GM23338 (cell line): ENCODE results near the gene MRPS5. TPM values are rescaled to one million over a fixed set of nuclear protein-coding genes. Genes with fewer than 3 reads are reported as not detected.

Experiments used
- ATAC-seq: fragments of 200-7000 bp; cut with Tn5 transposase; 3 replicates; pipeline ENCODE4 v1.9.1; 2020
- DNase-seq: peaks from one replicate; pipeline ENCODE4 v3.0.0-alpha.2; 2015; ENCODE audit warnings: low spot score
- H2AFZ ChIP-seq: fragments of 200-600 bp; sonication (generic); 2 replicates; pipeline ENCODE4 v1.8.0; 2016; ENCODE audit warnings: antibody characterized with exemption, mild to moderate bottlenecking, moderate library complexity
- H3F3A ChIP-seq: fragments of 200-600 bp; sonication (generic); replicated peaks from 2 replicates; pipeline ENCODE4 v1.8.0; 2017; ENCODE audit warnings: antibody characterized with exemption, mixed run types, low read depth
- H3K27ac ChIP-seq: fragments of 200-600 bp; sonication (generic); 2 replicates; pipeline ENCODE4 v1.6.1; 2016; ENCODE audit warnings: low read depth
- H3K27me3 ChIP-seq: fragments of 200-600 bp; sonication (generic); 2 replicates; pipeline ENCODE4 v1.8.0; 2016; ENCODE audit warnings: mild to moderate bottlenecking, mixed run types, moderate library complexity; ENCODE audit not compliant: insufficient read depth
- H3K36me3 ChIP-seq: fragments of 200-600 bp; sonication (generic); 2 replicates; pipeline ENCODE4 v1.8.0; 2016; ENCODE audit warnings: mild to moderate bottlenecking; ENCODE audit not compliant: insufficient read depth
- H3K4me1 ChIP-seq: fragments of 200-600 bp; sonication (generic); 2 replicates; pipeline ENCODE4 v1.8.0; 2016; ENCODE audit warnings: mild to moderate bottlenecking, moderate library complexity; ENCODE audit not compliant: insufficient read depth
- H3K4me2 ChIP-seq: fragments of 200-600 bp; sonication (generic); 2 replicates; pipeline ENCODE4 v1.7.1; 2017; ENCODE audit warnings: mixed run types
- H3K4me3 ChIP-seq: fragments of 200-600 bp; sonication (generic); 2 replicates; pipeline ENCODE4 v1.6.1; 2016; ENCODE audit warnings: mixed run types
- H3K79me2 ChIP-seq: fragments of 200-600 bp; sonication (generic); replicated peaks from 2 replicates; pipeline ENCODE4 v1.8.0; 2017; ENCODE audit warnings: mild to moderate bottlenecking; ENCODE audit not compliant: insufficient read depth
- H3K9me2 ChIP-seq: fragments of 200-600 bp; sonication (generic); 2 replicates; pipeline ENCODE4 v1.8.0; 2017; ENCODE audit not compliant: insufficient read depth
- H4K20me1 ChIP-seq: fragments of 200-600 bp; sonication (generic); replicated peaks from 2 replicates; pipeline ENCODE4 v1.8.0; 2017; ENCODE audit warnings: mild to moderate bottlenecking; ENCODE audit not compliant: insufficient read depth
- H3K27ac Mint-ChIP-seq: 2 replicates; pipeline ENCODE4 v1.8.0; 2020; ENCODE audit warnings: inconsistent platforms, mild to moderate bottlenecking, moderate library complexity, mixed read lengths
- H3K27me3 Mint-ChIP-seq: 3 replicates; pipeline ENCODE4 v1.8.0; 2022; ENCODE audit warnings: low read depth, mild to moderate bottlenecking, moderate library complexity, mixed read lengths, inconsistent platforms; ENCODE audit not compliant: insufficient read depth, poor library complexity
- H3K36me3 Mint-ChIP-seq: 3 replicates; pipeline ENCODE4 v1.8.0; 2021; ENCODE audit warnings: low read depth, mild to moderate bottlenecking, inconsistent platforms, moderate library complexity, mixed read lengths
- H3K4me1 Mint-ChIP-seq: 3 replicates; pipeline ENCODE4 v1.8.0; 2020; ENCODE audit warnings: mild to moderate bottlenecking, inconsistent platforms, mixed read lengths
- H3K4me3 Mint-ChIP-seq: 3 replicates; pipeline ENCODE4 v1.8.0; 2021; ENCODE audit warnings: moderate library complexity, mild to moderate bottlenecking, inconsistent platforms, mixed read lengths
- H3K9me3 Mint-ChIP-seq: 3 replicates; pipeline ENCODE4 v1.8.0; 2020; ENCODE audit warnings: moderate library complexity, mild to moderate bottlenecking, inconsistent platforms, mixed read lengths
- CREB1 ChIP-seq: fragments of 250-450 bp; sonication (Bioruptor Pico); IDR thresholded peaks from 2 replicates; pipeline ENCODE4 v1.5.0; 2020; ENCODE audit warnings: low read depth, mild to moderate bottlenecking, moderate library complexity
- CTCF ChIP-seq, 2 experiments: fragments of 200-600 bp in 1 of 2; sonication (generic) in 1 of 2; conservative IDR thresholded peaks; 2 replicates each; pipeline versions ENCODE4 v1.5.1 to v1.6.1; 2016 to 2017; ENCODE audit warnings: antibody characterized with exemption in 2 of 2, low read depth in 2 of 2, mild to moderate bottlenecking in 2 of 2, moderate library complexity in 1 of 2
- ETS1 ChIP-seq: IDR thresholded peaks from 2 replicates; pipeline ENCODE4 v1.6.1; 2016; ENCODE audit warnings: antibody characterized with exemption
- EZH2 ChIP-seq: fragments of 200-600 bp; sonication (generic); IDR thresholded peaks from one replicate; pipeline ENCODE4 v1.8.0; 2017; ENCODE audit warnings: antibody characterized with exemption, mild to moderate bottlenecking, low read depth; ENCODE audit not compliant: unreplicated experiment
- EZH2phosphoT487 ChIP-seq: fragments of 200-600 bp; sonication (generic); IDR thresholded peaks from one replicate; pipeline ENCODE4 v1.8.1; 2018; ENCODE audit warnings: antibody characterized with exemption; ENCODE audit not compliant: unreplicated experiment
- JUNB ChIP-seq: IDR thresholded peaks from one replicate; pipeline ENCODE4 v1.6.1; 2016; ENCODE audit warnings: antibody characterized with exemption; ENCODE audit not compliant: unreplicated experiment
- NANOG ChIP-seq: IDR thresholded peaks from 2 replicates; pipeline ENCODE4 v1.6.1; 2016; ENCODE audit warnings: antibody characterized with exemption, borderline replicate concordance
- POLR2AphosphoS5 ChIP-seq: IDR thresholded peaks from 2 replicates; pipeline ENCODE4 v1.6.1; 2016; ENCODE audit warnings: antibody characterized with exemption, low read depth
- REST ChIP-seq: IDR thresholded peaks from one replicate; pipeline ENCODE4 v1.6.1; 2018; ENCODE audit warnings: antibody characterized with exemption; ENCODE audit not compliant: unreplicated experiment
- STAT1 ChIP-seq: IDR thresholded peaks from one replicate; pipeline ENCODE4 v1.6.1; 2016; ENCODE audit warnings: antibody characterized with exemption; ENCODE audit not compliant: unreplicated experiment
- ZNF114 ChIP-seq: fragments of 250-450 bp; sonication (Bioruptor Pico); IDR thresholded peaks from 2 replicates; pipeline ENCODE4 v1.5.0; 2020; ENCODE audit warnings: mild to moderate bottlenecking, moderate library complexity
- ZNF331 ChIP-seq: fragments of 250-450 bp; sonication (Bioruptor Pico); IDR thresholded peaks from 2 replicates; pipeline ENCODE4 v1.5.0; 2020; ENCODE audit warnings: low read depth, mild to moderate bottlenecking, moderate library complexity
- ZNF462 ChIP-seq: fragments of 250-450 bp; sonication (Bioruptor Pico); IDR thresholded peaks from 2 replicates; pipeline ENCODE4 v1.5.0; 2020; ENCODE audit warnings: mild to moderate bottlenecking, moderate library complexity
- polyA plus RNA-seq: library from polyadenylated mRNA; unstranded; fragments of >200 nt; fragmentation: Nextera tagmentation; extraction: Ambion mirVana; gene quantifications from 2 replicates; pipeline ENCODE4 v1.2.1, GENCODE V29; 2016
- total RNA-seq: library from RNA; depleted of rRNA; stranded (reverse); fragments of >200 nt; shearing (Covaris generic); gene quantifications from 2 replicates; pipeline ENCODE4 v1.2.3, GENCODE V29; 2014

Gene MRPS5
- total and polyA plus RNA-seq, 2 experiments from 2014 or later = 51.9 to 79.0 TPM

GRCh38 chr2:95069465-95069864 is 52.1 kb downstream of the MRPS5 start:
- TF ChIP-seq ETS1 (no peak), NANOG (no peak), ZNF331 (CRISPR knock-in tag) (no peak), CREB1 (CRISPR knock-in tag) (no peak), REST (no peak), CTCF (conservative IDR thresholded peaks at IDR 0.05; ENCODE audit: low read depth in 2 of 2) (no peak), JUNB (no peak), ZNF462 (CRISPR knock-in tag) (no peak), STAT1 (no peak), POLR2AphosphoS5 (no peak), EZH2phosphoT487 (no peak), EZH2 (no peak), ZNF114 (CRISPR knock-in tag) (no peak)
- Histone ChIP-seq H3K4me1 (peaks cover 5% of the 10 kb centered on the region; the same call in 1 of the 2 replicates), H3K36me3 (no peaks in the 10 kb centered on the region), H2AFZ (peak overlapping the region; percentile 4; the same call in 1 of the 2 replicates), H3F3A (no peaks in the 10 kb centered on the region), H3K4me3 (no peak overlapping the region), H3K79me2 (no peaks in the 10 kb centered on the region), H4K20me1 (no peaks in the 10 kb centered on the region; the same call in 1 of the 2 replicates), H3K27me3 (no peaks in the 10 kb centered on the region), H3K27ac (no peak overlapping the region), H3K4me2 (no peak overlapping the region), H3K9me2 (no peaks in the 10 kb centered on the region)
- DNase-seq (no peak), ATAC-seq (no peak)
- Mint-ChIP-seq H3K9me3 (no peaks in the 10 kb centered on the region), H3K4me1 (no peaks in the 10 kb centered on the region), H3K27me3 (peaks cover 8% of the 10 kb centered on the region), H3K4me3 (no peak overlapping the region), H3K36me3 (no peaks in the 10 kb centered on the region), H3K27ac (no peak overlapping the region)
